HuH-7 (cell line): ENCODE data around the gene VPS8.

Source experiments
- DNase-seq: peaks from one replicate; pipeline ENCODE4 v3.0.0; 2011; ENCODE audit warnings: low spot score

Gene VPS8

GRCh38 chr3:184811034-184811433 is 932 bp upstream of the VPS8 start:
- DNase-seq = no peak

- DNase-seq = no peak
Observed at GRCh38 chr3:184811663-184811998, 335 bp upstream of the VPS8 start.

- DNase-seq = no peak
Observed at GRCh38 chr3:184812662-184813042, 686 bp downstream of the VPS8 start.

- no peak for DNase-seq
Observed at GRCh38 chr3:184813357-184813756, 1.4 kb downstream of the VPS8 start.

- DNase-seq = no peak
Observed at GRCh38 chr3:184814214-184814613, 2.2 kb downstream of the VPS8 start.

GRCh38 chr3:184815046-184815930 is 3.3 kb downstream of the VPS8 start:
- DNase-seq = no peak

GRCh38 chr3:184816614-184817013 is 4.6 kb downstream of the VPS8 start:
- DNase-seq = no peak

- no peak for DNase-seq
Observed at GRCh38 chr3:184820525-184820924, 8.6 kb downstream of the VPS8 start.

GRCh38 chr3:184821034-184821433 is 9.1 kb downstream of the VPS8 start:
- DNase-seq = no peak

- DNase-seq = no peak
Observed at GRCh38 chr3:184822081-184822480, 10.1 kb downstream of the VPS8 start.

GRCh38 chr3:184822654-184823053 is 10.7 kb downstream of the VPS8 start:
- no peak for DNase-seq

GRCh38 chr3:184823990-184824389 is 12.0 kb downstream of the VPS8 start:
- DNase-seq = no peak

GRCh38 chr3:184825121-184825820 is 13.3 kb downstream of the VPS8 start:
- DNase-seq = no peak

GRCh38 chr3:184827572-184827971 is 15.6 kb downstream of the VPS8 start:
- DNase-seq = no peak

- no peak for DNase-seq
Observed at GRCh38 chr3:184832044-184832443, 20.1 kb downstream of the VPS8 start.

GRCh38 chr3:184832903-184833302 is 20.9 kb downstream of the VPS8 start:
- DNase-seq = no peak

- no peak for DNase-seq
Observed at GRCh38 chr3:184836090-184836822, 24.3 kb downstream of the VPS8 start.

GRCh38 chr3:184842433-184842832 is 30.5 kb downstream of the VPS8 start:
- DNase-seq = no peak

- DNase-seq = no peak
Observed at GRCh38 chr3:184845819-184846218, 33.9 kb downstream of the VPS8 start.

GRCh38 chr3:184846496-184846895 is 34.5 kb downstream of the VPS8 start:
- DNase-seq = no peak

GRCh38 chr3:184848934-184849333 is 37.0 kb downstream of the VPS8 start:
- no peak for DNase-seq

GRCh38 chr3:184850201-184850600 is 38.2 kb downstream of the VPS8 start:
- DNase-seq = no peak

GRCh38 chr3:184857099-184857498 is 45.1 kb downstream of the VPS8 start:
- DNase-seq = no peak
